DOHH2 (cell line): Measurements from ENCODE around the gene DEFB129.
"Not testable (repeated sequence)": the region's sequence is repeated elsewhere in the genome, so short reads cannot be mapped to it uniquely, and the experiment has no call there.

ENCODE experiments used
- H3F3A ChIP-seq: fragments of 200-600 bp; sonication (generic), shearing (Covaris generic); 2 replicates; pipeline ENCODE4 v1.6.0; 2016; ENCODE audit warnings: antibody characterized with exemption, mild to moderate bottlenecking; ENCODE audit not compliant: control insufficient read depth, insufficient read depth
- H3K27ac ChIP-seq: fragments of 200-600 bp; sonication (generic); 2 replicates; pipeline ENCODE4 v1.5.1; 2014; ENCODE audit warnings: low read depth, mild to moderate bottlenecking, low read length, moderate library complexity
- H3K27me3 ChIP-seq: fragments of 200-600 bp; sonication (generic); 2 replicates; pipeline ENCODE4 v1.6.1; 2014; ENCODE audit warnings: mild to moderate bottlenecking, low read length, mixed read lengths; ENCODE audit not compliant: control insufficient read depth
- H3K36me3 ChIP-seq: fragments of 200-600 bp; sonication (generic); 2 replicates; pipeline ENCODE4 v1.6.1; 2014; ENCODE audit warnings: mild to moderate bottlenecking, low read length, moderate library complexity, mixed read lengths; ENCODE audit not compliant: control insufficient read depth
- H3K4me1 ChIP-seq: fragments of 200-600 bp; sonication (generic); 2 replicates; pipeline ENCODE4 v1.6.1; 2014; ENCODE audit warnings: mild to moderate bottlenecking, low read length, mixed read lengths; ENCODE audit not compliant: control insufficient read depth
- H3K4me2 ChIP-seq: fragments of 200-600 bp; sonication (generic); 2 replicates; pipeline ENCODE4 v1.6.0; 2014; ENCODE audit warnings: mild to moderate bottlenecking, low read length, moderate library complexity
- H3K4me3 ChIP-seq: fragments of 200-600 bp; sonication (generic); 2 replicates; pipeline ENCODE4 v1.5.1; 2014; ENCODE audit warnings: mild to moderate bottlenecking, low read length, mixed read lengths
- H3K79me2 ChIP-seq: fragments of 200-600 bp; sonication (generic); 2 replicates; pipeline ENCODE4 v1.6.1; 2014; ENCODE audit warnings: mild to moderate bottlenecking, low read length, mixed read lengths; ENCODE audit not compliant: control insufficient read depth
- H3K9me2 ChIP-seq: fragments of 200-600 bp; sonication (generic); replicated peaks from 2 replicates; pipeline ENCODE4 v1.6.1; 2014; ENCODE audit warnings: mild to moderate bottlenecking, low read length, mixed read lengths; ENCODE audit not compliant: control insufficient read depth
- H3K9me3 ChIP-seq: fragments of 200-600 bp; sonication (generic); 2 replicates; pipeline ENCODE4 v1.6.1; 2014; ENCODE audit warnings: antibody characterized with exemption, low read length, mixed read lengths; ENCODE audit not compliant: control insufficient read depth, insufficient read depth
- H4K20me1 ChIP-seq: fragments of 200-600 bp; sonication (generic); 2 replicates; pipeline ENCODE4 v1.6.0; 2014; ENCODE audit warnings: low read depth, mild to moderate bottlenecking, antibody characterized with exemption, low read length, moderate library complexity; ENCODE audit not compliant: control insufficient read depth, insufficient read depth
- EZH2phosphoT487 ChIP-seq: fragments of 200-600 bp; sonication (generic); IDR thresholded peaks from 2 replicates; pipeline ENCODE4 v1.6.1; 2017; ENCODE audit warnings: borderline replicate concordance, mild to moderate bottlenecking, antibody characterized with exemption, low read length, moderate library complexity, mixed read lengths
- TF ChIP-seq, protein P1 (sequence below): fragments of 200-600 bp; sonication (generic); IDR thresholded peaks from one replicate; pipeline ENCODE4 v1.5.1; 2014; ENCODE audit warnings: antibody characterized with exemption, mild to moderate bottlenecking, low read depth, low read length; ENCODE audit not compliant: poor library complexity, severe bottlenecking

DEFB129 gene

GRCh38 chr20:189611-190010 lies 37.4 kb upstream of the DEFB129 start, which contains the start of gene DEFB128:
Gene DEFB128 (minus strand): TSS chr20:189711. CDS start chr20:189623, 88 bp downstream.
- no peaks in the 10 kb centered on the region for H4K20me1 ChIP-seq
- H3K27me3 ChIP-seq: peaks cover 5% of the 10 kb centered on the region
- no peaks in the 10 kb centered on the region for H3K36me3 ChIP-seq
- no peaks in the 10 kb centered on the region for H3F3A ChIP-seq
- no peak within 1 kb of the TSS for H3K27ac ChIP-seq
- no peak within 1 kb of the TSS for H3K4me3 ChIP-seq
- no peaks in the 10 kb centered on the region for H3K9me2 ChIP-seq
- no peak within 1 kb of the TSS for H3K4me2 ChIP-seq
- no peaks in the 10 kb centered on the region for H3K79me2 ChIP-seq
- TF ChIP-seq, protein P1, sequence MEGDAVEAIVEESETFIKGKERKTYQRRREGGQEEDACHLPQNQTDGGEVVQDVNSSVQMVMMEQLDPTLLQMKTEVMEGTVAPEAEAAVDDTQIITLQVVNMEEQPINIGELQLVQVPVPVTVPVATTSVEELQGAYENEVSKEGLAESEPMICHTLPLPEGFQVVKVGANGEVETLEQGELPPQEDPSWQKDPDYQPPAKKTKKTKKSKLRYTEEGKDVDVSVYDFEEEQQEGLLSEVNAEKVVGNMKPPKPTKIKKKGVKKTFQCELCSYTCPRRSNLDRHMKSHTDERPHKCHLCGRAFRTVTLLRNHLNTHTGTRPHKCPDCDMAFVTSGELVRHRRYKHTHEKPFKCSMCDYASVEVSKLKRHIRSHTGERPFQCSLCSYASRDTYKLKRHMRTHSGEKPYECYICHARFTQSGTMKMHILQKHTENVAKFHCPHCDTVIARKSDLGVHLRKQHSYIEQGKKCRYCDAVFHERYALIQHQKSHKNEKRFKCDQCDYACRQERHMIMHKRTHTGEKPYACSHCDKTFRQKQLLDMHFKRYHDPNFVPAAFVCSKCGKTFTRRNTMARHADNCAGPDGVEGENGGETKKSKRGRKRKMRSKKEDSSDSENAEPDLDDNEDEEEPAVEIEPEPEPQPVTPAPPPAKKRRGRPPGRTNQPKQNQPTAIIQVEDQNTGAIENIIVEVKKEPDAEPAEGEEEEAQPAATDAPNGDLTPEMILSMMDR: no peak
- TF ChIP-seq EZH2phosphoT487: no peak
- no peaks in the 10 kb centered on the region for H3K9me3 ChIP-seq
- H3K4me1 ChIP-seq: no peaks in the 10 kb centered on the region

DNA sequence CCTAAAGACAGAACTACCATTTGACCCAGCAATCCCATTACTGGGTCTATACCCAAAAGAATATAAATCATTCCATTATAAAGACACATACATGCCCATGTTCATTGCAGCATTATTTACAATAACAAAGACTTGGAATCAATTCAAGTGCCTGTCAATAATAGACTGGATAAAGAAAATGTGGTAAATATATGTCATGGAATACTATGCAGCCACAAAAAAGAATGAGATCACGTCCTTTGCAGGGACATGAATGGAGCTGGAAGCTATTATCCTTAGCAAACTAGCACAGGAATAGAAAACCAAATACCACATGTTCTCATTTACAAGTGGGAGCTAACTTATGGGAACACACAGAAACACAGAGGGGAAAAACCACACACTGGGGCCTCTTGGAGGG lies 28.8 kb upstream of the DEFB129 start:
- no peaks in the 10 kb centered on the region; the same call in 1 of the 2 replicates for H3K27me3 ChIP-seq
- no peak overlapping the region for H3K4me3 ChIP-seq
- H3F3A ChIP-seq: no peaks in the 10 kb centered on the region
- no peaks in the 10 kb centered on the region for H3K4me1 ChIP-seq
- H3K9me3 ChIP-seq: no peaks in the 10 kb centered on the region
- H3K4me2 ChIP-seq: no peak overlapping the region
- no peaks in the 10 kb centered on the region for H4K20me1 ChIP-seq
- TF ChIP-seq, protein P1: no peak
- TF ChIP-seq EZH2phosphoT487: no peak
- no peaks in the 10 kb centered on the region for H3K79me2 ChIP-seq
- H3K27ac ChIP-seq: no peak overlapping the region
- H3K36me3 ChIP-seq: no peaks in the 10 kb centered on the region
- no peaks in the 10 kb centered on the region for H3K9me2 ChIP-seq

DNA sequence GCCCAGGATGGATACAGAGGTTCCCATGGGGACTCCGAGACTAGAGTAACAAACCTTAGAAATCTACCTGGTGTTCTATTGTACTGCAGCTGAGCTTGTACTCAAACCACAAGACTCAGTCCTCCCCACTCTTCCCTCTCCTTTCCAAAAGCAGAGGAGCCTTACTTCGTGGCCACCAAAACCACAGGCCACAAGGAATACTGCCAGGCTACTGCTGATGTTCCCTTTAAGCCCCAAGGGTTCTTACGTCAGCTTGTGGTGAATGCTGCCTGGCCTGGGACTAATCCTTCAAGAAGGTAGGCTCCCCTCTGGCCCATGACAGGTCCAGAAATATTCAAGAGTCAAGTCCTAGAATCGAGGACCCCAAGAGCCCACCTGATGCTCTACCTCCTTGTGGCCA lies 27.1 kb upstream of the DEFB129 start:
- no peaks in the 10 kb centered on the region for H3K9me2 ChIP-seq
- H3K4me2 ChIP-seq: no peak overlapping the region
- no peak overlapping the region for H3K27ac ChIP-seq
- no peaks in the 10 kb centered on the region for H3K9me3 ChIP-seq
- H3K36me3 ChIP-seq: no peaks in the 10 kb centered on the region
- no peak for TF ChIP-seq EZH2phosphoT487
- TF ChIP-seq, protein P1: no peak
- H3K4me3 ChIP-seq: no peak overlapping the region
- H4K20me1 ChIP-seq: no peaks in the 10 kb centered on the region
- no peaks in the 10 kb centered on the region for H3F3A ChIP-seq
- H3K27me3 ChIP-seq: no peaks in the 10 kb centered on the region; the same call in 1 of the 2 replicates
- no peaks in the 10 kb centered on the region for H3K79me2 ChIP-seq
- no peaks in the 10 kb centered on the region for H3K4me1 ChIP-seq

GRCh38 chr20:203630-204029 lies 23.4 kb upstream of the DEFB129 start:
- not testable (repeated sequence) for H3F3A ChIP-seq, H3K9me2 ChIP-seq, H3K27ac ChIP-seq, H3K27me3 ChIP-seq, H3K79me2 ChIP-seq, H3K4me2 ChIP-seq, H3K4me3 ChIP-seq, H3K4me1 ChIP-seq, H3K9me3 ChIP-seq, H3K36me3 ChIP-seq, H4K20me1 ChIP-seq
